B cell (primary cell): ENCODE results near the gene SSC4D. TPM values are rescaled to one million over a fixed set of nuclear protein-coding genes. Genes with fewer than 3 reads are reported as not detected.

ENCODE experiments used
- ATAC-seq: fragments of 200-7000 bp; cut with Tn5 transposase; one replicate; pipeline ENCODE4 v1.10.0; 2021; ENCODE audit warnings: low read depth, mild to moderate bottlenecking, moderate number of reproducible peaks, moderate library complexity
- CTCF ChIA-PET: fragments of 350-600 bp; sonication (Branson Sonifier 250); formaldehyde crosslinking; loops from one replicate; lab custom pipeline; 2021; ENCODE audit warnings: antibody characterized with exemption, inconsistent platforms; lab: Charles Lee
- POLR2A ChIA-PET: fragments of 350-600 bp; sonication (Branson Sonifier 250); formaldehyde crosslinking; loops from one replicate; lab custom pipeline; 2021; ENCODE audit warnings: antibody characterized with exemption; lab: Charles Lee
- DNase-seq: peaks from one replicate; pipeline ENCODE4 v3.0.0; 2013
- H2AFZ ChIP-seq: 2 replicates; pipeline ENCODE4 v1.6.1; 2012; ENCODE audit warnings: mild to moderate bottlenecking, low read depth, low read length; ENCODE audit not compliant: insufficient read depth, poor library complexity, severe bottlenecking
- H3K27ac ChIP-seq, 2 donors: 1 replicate in 1 of 2; 2 replicates in 1 of 2; pipeline ENCODE4 v1.5.1; 2012 to 2013; ENCODE audit warnings: low read length in 2 of 2, mild to moderate bottlenecking in 2 of 2, moderate library complexity in 1 of 2
- H3K27me3 ChIP-seq, 4 experiments: fragments of 200-600 bp in 1 of 4; sonication (generic) in 1 of 4; replicated peaks in 1 of 4; 1 replicate in 2 of 4; 2 replicates in 2 of 4; pipeline versions ENCODE4 v1.6.1 to v1.7.0; 2013 to 2016; ENCODE audit warnings: low read length in 3 of 4, mild to moderate bottlenecking in 2 of 4, mixed read lengths in 1 of 4, moderate library complexity in 1 of 4; ENCODE audit not compliant: insufficient read depth in 4 of 4, control insufficient read depth in 3 of 4; ENCODE audit errors: control extremely low read depth in 1 of 4
- H3K36me3 ChIP-seq, 2 experiments: replicated peaks in 1 of 2; 1 replicate in 1 of 2; 2 replicates in 1 of 2; pipeline versions ENCODE4 v1.6.1 to v1.7.1; 2013; ENCODE audit warnings: low read length in 1 of 2; ENCODE audit not compliant: insufficient read depth in 2 of 2, control insufficient read depth in 1 of 2; ENCODE audit errors: control extremely low read depth in 1 of 2, extremely low read depth in 1 of 2
- H3K4me1 ChIP-seq, 2 donors: fragments of 200-600 bp in 1 of 2; sonication (generic) in 1 of 2; 1 replicate in 1 of 2; 2 replicates in 1 of 2; pipeline versions ENCODE4 v1.5.1 to v1.6.1; 2013 to 2017; ENCODE audit warnings: low read length in 2 of 2; ENCODE audit not compliant: control insufficient read depth in 2 of 2, insufficient read depth in 2 of 2
- H3K4me2 ChIP-seq: replicated peaks from 2 replicates; pipeline ENCODE3; 2012; ENCODE audit warnings: mild to moderate bottlenecking, low read depth, low read length; ENCODE audit not compliant: poor library complexity, severe bottlenecking
- H3K4me3 ChIP-seq, 5 experiments: fragments of 200-600 bp in 1 of 5; sonication (generic) in 1 of 5; 1 replicate in 3 of 5; 2 replicates in 2 of 5; pipeline versions ENCODE4 v1.5.1 to v1.7.0; 2011 to 2016; ENCODE audit warnings: low read length in 4 of 5, mild to moderate bottlenecking in 4 of 5, low read depth in 2 of 5, control low read depth in 1 of 5, moderate library complexity in 1 of 5; ENCODE audit not compliant: insufficient read depth in 1 of 5; ENCODE audit errors: control extremely low read depth in 1 of 5, extremely low read depth in 1 of 5
- H3K79me2 ChIP-seq: fragments of 200-600 bp; sonication (generic); one replicate; pipeline ENCODE4 v1.6.0; 2016; ENCODE audit warnings: low read length; ENCODE audit not compliant: control insufficient read depth, insufficient read depth
- H3K9ac ChIP-seq: fragments of 200-600 bp; sonication (generic); 2 replicates; pipeline ENCODE4 v1.6.1; 2017; ENCODE audit warnings: mild to moderate bottlenecking, low read length, moderate library complexity
- H3K9me3 ChIP-seq, 3 donors: one replicate each; pipeline versions ENCODE4 v1.6.1 to v1.7.1; 2013; ENCODE audit warnings: low read length in 2 of 3; ENCODE audit not compliant: control insufficient read depth in 2 of 3, insufficient read depth in 1 of 3; ENCODE audit errors: control extremely low read depth in 1 of 3
- H4K20me1 ChIP-seq: 2 replicates; pipeline ENCODE4 v1.6.0; 2012; ENCODE audit warnings: mild to moderate bottlenecking, low read length; ENCODE audit not compliant: insufficient read depth, control insufficient read depth, poor library complexity, severe bottlenecking
- H3K27ac Mint-ChIP-seq: one replicate; pipeline ENCODE4 v1.8.0; 2021; ENCODE audit warnings: mixed read lengths
- H3K27me3 Mint-ChIP-seq: one replicate; pipeline ENCODE4 v1.8.0; 2021; ENCODE audit warnings: mixed read lengths
- H3K4me1 Mint-ChIP-seq: one replicate; pipeline ENCODE4 v1.8.0; 2021; ENCODE audit warnings: mixed read lengths
- H3K4me3 Mint-ChIP-seq: one replicate; pipeline ENCODE4 v1.8.0; 2021; ENCODE audit warnings: mixed read lengths
- H3K9me3 Mint-ChIP-seq: one replicate; pipeline ENCODE4 v1.8.0; 2022; ENCODE audit warnings: mixed read lengths; ENCODE audit not compliant: insufficient read depth
- CTCF ChIP-seq: fragments of 200-600 bp; IDR thresholded peaks from one replicate; pipeline ENCODE4 v1.8.0; 2022; ENCODE audit warnings: antibody characterized with exemption, mild to moderate bottlenecking
- EZH2 ChIP-seq: IDR thresholded peaks from 2 replicates; pipeline ENCODE4 v1.6.1; 2012; ENCODE audit warnings: borderline replicate concordance, low read depth, mild to moderate bottlenecking, moderate library complexity, low read length; ENCODE audit not compliant: insufficient read depth, poor library complexity, severe bottlenecking
- WGBS: methylation state at CpG from one replicate; pipeline ENCODE4 v1.1.5; 2013; ENCODE audit warnings: missing lambda C conversion rate; ENCODE audit not compliant: insufficient coverage; 5-methylcytosine and 5-hydroxymethylcytosine counted together
- intact Hi-C: fragments of 100-400 bp; cut with micrococcal nuclease; formaldehyde crosslinking; loops from one replicate; pipeline ENCODE4 v1.10.0; 2022
- polyA plus RNA-seq: library from polyadenylated mRNA; depleted of rRNA; stranded (reverse); fragments of >200 nt; gene quantifications from 2 replicates; pipeline ENCODE4 v1.2.3, GENCODE V29; 2012
- total RNA-seq, 2 donors: library from RNA; stranded (reverse); fragments of 120-200 nt in 1 of 2; gene quantifications; 1 replicate in 1 of 2; 2 replicates in 1 of 2; pipeline versions ENCODE4 v1.2.3 to v1.2.4, GENCODE V29; 2013 to 2022

Gene SSC4D
- total and polyA plus RNA-seq, 2 donors (not counting 1 experiment from before 2014, with no cell fraction given) = 0.16 TPM; not detected in 1

- H3K27me3 ChIP-seq = peaks cover 0 to 10% (median 1%) of the 10 kb centered on the region in 4 experiments
- WGBS = 90% methylated on average over 9 of the region's 9 CpGs
- Mint-ChIP-seq H3K9me3 (no peaks in the 10 kb centered on the region), H3K4me3 (no peak overlapping the region), H3K27ac (no peak overlapping the region), H3K27me3 (peaks cover 28% of the 10 kb centered on the region), H3K4me1 (peaks cover 6% of the 10 kb centered on the region)
- H3K4me1 ChIP-seq = peaks cover 0 to 6% of the 10 kb centered on the region in 2 donors
- intact Hi-C loops = no loop called here
- no peak overlapping the region for H3K4me2 ChIP-seq
- H3K79me2 ChIP-seq = no peaks in the 10 kb centered on the region
- CTCF ChIA-PET = interaction anchor here (0.5 kb wide), 1 partner anchor 10 kb away, joined by 3 read pairs; no protein-coding TSS in a partner anchor
- no peaks in the 10 kb centered on the region for H3K36me3 ChIP-seq
- H3K4me3 ChIP-seq = no peak overlapping the region
- no peaks in the 10 kb centered on the region for H3K9me3 ChIP-seq
- no peak overlapping the region for H3K27ac ChIP-seq
- H2AFZ ChIP-seq = no peak overlapping the region
- DNase-seq = no peak
- H3K9ac ChIP-seq = no peak overlapping the region
- no peak for ATAC-seq
- no peaks in the 10 kb centered on the region for H4K20me1 ChIP-seq
- TF ChIP-seq CTCF = no peak
- no peak for TF ChIP-seq EZH2
- POLR2A ChIA-PET = interaction anchor here (0.7 kb wide), 1 partner anchor 44 kb away, joined by 4 read pairs; no protein-coding TSS in a partner anchor
Measured at GRCh38 chr7:76375251-76375650, 34.2 kb downstream of the SSC4D start.

GRCh38 chr7:76372984-76373833 lies 36.3 kb downstream of the SSC4D start:
- no peak overlapping the region for H3K4me2 ChIP-seq
- H3K36me3 ChIP-seq = no peaks in the 10 kb centered on the region
- WGBS = 57% methylated on average over 8 of the region's 9 CpGs
- H3K27ac ChIP-seq = no peak overlapping the region
- H3K4me3 ChIP-seq = no peak overlapping the region
- no peak overlapping the region for H3K27ac Mint-ChIP-seq
- intact Hi-C loops = no loop called here
- ChIA-PET CTCF (no interaction called here), POLR2A (no interaction called here)
- H3K4me3 Mint-ChIP-seq = no peak overlapping the region
- no peak overlapping the region for H2AFZ ChIP-seq
- H3K4me1 Mint-ChIP-seq = peaks cover 2% of the 10 kb centered on the region
- H3K9me3 Mint-ChIP-seq = no peaks in the 10 kb centered on the region
- peaks cover 28% of the 10 kb centered on the region for H3K27me3 Mint-ChIP-seq
- no peak for TF ChIP-seq CTCF
- TF ChIP-seq EZH2 = no peak
- no peaks in the 10 kb centered on the region for H3K9me3 ChIP-seq
- ATAC-seq = no peak
- no peak overlapping the region for H3K9ac ChIP-seq
- H3K79me2 ChIP-seq = no peaks in the 10 kb centered on the region
- no peak for DNase-seq
- no peaks in the 10 kb centered on the region for H3K4me1 ChIP-seq
- no peaks in the 10 kb centered on the region for H4K20me1 ChIP-seq
- peaks cover 0 to 16% (median 2%) of the 10 kb centered on the region in 4 experiments for H3K27me3 ChIP-seq
